GM12878 (cell line): ENCODE measurements around the gene UBE2Q2. TPM values are rescaled to one million over a fixed set of nuclear protein-coding genes. Genes with fewer than 3 reads are reported as not detected.
"Not testable (repeated sequence)": the region's sequence is repeated elsewhere in the genome, so short reads cannot be mapped to it uniquely, and the experiment has no call there.

Experiments used
- ATAC-seq: fragments of 200-7000 bp; cut with Tn5 transposase; 3 replicates; pipeline ENCODE4 v1.9.1; 2020; ENCODE audit warnings: mild to moderate bottlenecking, moderate library complexity
- BruUV-seq: library from RNA; stranded (reverse); fragments of 400-500 nt; replicated peaks from 2 replicates; lab custom pipeline; 2021; lab: Mats Ljungman, UMichigan
- CTCF ChIA-PET: fragments of 300-600 bp; sonication (Branson Sonifier 250); formaldehyde crosslinking; extraction: SDS; loops from one replicate; lab custom pipeline; 2021; ENCODE audit warnings: inconsistent platforms; lab: Yijun Ruan, JAX
- POLR2A ChIA-PET: fragments of 350-600 bp; formaldehyde crosslinking; extraction: SDS; loops from one replicate; lab custom pipeline; 2021; ENCODE audit warnings: inconsistent platforms; lab: Charles Lee
- RAD21 ChIA-PET: fragments of 300-600 bp; sonication (Branson Sonifier 250); formaldehyde crosslinking; loops from one replicate; lab custom pipeline; 2023; ENCODE audit warnings: antibody characterized with exemption; ENCODE audit not compliant: unreplicated experiment; lab: Charles Lee
- SMC1A ChIA-PET: fragments of 300-600 bp; sonication (Branson Sonifier 250); formaldehyde crosslinking; loops from one replicate; lab custom pipeline; 2023; ENCODE audit not compliant: unreplicated experiment, uncharacterized antibody; lab: Charles Lee
- DNase-seq: peaks from one replicate; pipeline ENCODE4 v3.0.0-alpha.2; 2011; ENCODE audit warnings: low read depth, low spot score
- FAIRE-seq: peaks from 3 replicates; lab custom pipeline; 2011; peaks lifted over from hg19 to GRCh38; lab: Jason Lieb, UNC
- H2AFZ ChIP-seq: 2 replicates; pipeline ENCODE4 v1.6.0; 2011; ENCODE audit warnings: low read depth, low read length, control low read depth; ENCODE audit not compliant: control insufficient read depth
- H3K27ac ChIP-seq: 2 replicates; pipeline ENCODE4 v1.5.1; 2011; ENCODE audit warnings: control low read depth; ENCODE audit not compliant: control insufficient read depth, insufficient read depth
- H3K27me3 ChIP-seq, 2 experiments: replicated peaks in 1 of 2; 2 replicates each; pipeline versions ENCODE4 v1.6.0 to v1.6.1; 2011; ENCODE audit warnings: low read length in 1 of 2; ENCODE audit not compliant: control insufficient read depth in 2 of 2, insufficient read depth in 2 of 2
- H3K36me3 ChIP-seq, 2 experiments: 2 replicates each; pipeline ENCODE4 v1.5.1; 2011; ENCODE audit warnings: low read length in 1 of 2; ENCODE audit not compliant: control insufficient read depth in 2 of 2, insufficient read depth in 2 of 2
- H3K4me1 ChIP-seq: 2 replicates; pipeline ENCODE4 v1.6.1; 2011; ENCODE audit warnings: mild to moderate bottlenecking, low read length, moderate library complexity, mixed read lengths; ENCODE audit not compliant: control insufficient read depth, insufficient read depth
- H3K4me2 ChIP-seq: 2 replicates; pipeline ENCODE4 v1.6.0; 2011; ENCODE audit warnings: control low read depth; ENCODE audit not compliant: control insufficient read depth, insufficient read depth
- H3K4me3 ChIP-seq: fragments of 200-600 bp; sonication (generic); 2 replicates; pipeline ENCODE4 v1.5.1; 2016
- H3K79me2 ChIP-seq: 2 replicates; pipeline ENCODE4 v1.6.0; 2011; ENCODE audit warnings: low read length; ENCODE audit not compliant: control insufficient read depth, insufficient read depth
- H3K9ac ChIP-seq: 2 replicates; pipeline ENCODE4 v1.8.0; 2011; ENCODE audit warnings: low read length, control low read depth, mixed read lengths; ENCODE audit not compliant: control insufficient read depth, insufficient read depth
- H3K9me3 ChIP-seq: replicated peaks from 3 replicates; pipeline ENCODE4 v1.5.1; 2011; ENCODE audit warnings: mild to moderate bottlenecking, low read length; ENCODE audit not compliant: control insufficient read depth, insufficient read depth
- H4K20me1 ChIP-seq: 2 replicates; pipeline ENCODE4 v1.6.0; 2011; ENCODE audit not compliant: control insufficient read depth, insufficient read depth
- BRCA1 ChIP-seq: IDR thresholded peaks from 2 replicates; pipeline ENCODE4 v1.6.1; 2011; ENCODE audit warnings: low read depth, low read length, improper control_type of control experiment
- CBFB ChIP-seq: IDR thresholded peaks from 2 replicates; pipeline ENCODE4 v1.6.1; 2016; ENCODE audit warnings: antibody characterized with exemption, low read depth
- CHD1 ChIP-seq: IDR thresholded peaks from 2 replicates; pipeline ENCODE4 v1.6.1; 2012; ENCODE audit warnings: low read depth, low read length, improper control_type of control experiment
- E4F1 ChIP-seq: fragments of 450-650 bp; IDR thresholded peaks from 2 replicates; pipeline ENCODE4 v1.6.1; 2018; ENCODE audit warnings: borderline replicate concordance, mild to moderate bottlenecking; ENCODE audit not compliant: partially characterized antibody
- ESRRA ChIP-seq: IDR thresholded peaks from 2 replicates; pipeline ENCODE4 v1.6.1; 2012; ENCODE audit warnings: mild to moderate bottlenecking, low read length, improper control_type of control experiment
- HDAC6 ChIP-seq: fragments of 200-600 bp; sonication (generic); IDR thresholded peaks from one replicate; pipeline ENCODE4 v1.8.0; 2017; ENCODE audit warnings: antibody characterized with exemption; ENCODE audit not compliant: unreplicated experiment
- IRF4 ChIP-seq: IDR thresholded peaks from 2 replicates; pipeline ENCODE4 v1.6.1; 2011; ENCODE audit warnings: low read depth, low read length
- IRF5 ChIP-seq: fragments of 450-650 bp; IDR thresholded peaks from 2 replicates; pipeline ENCODE4 v1.6.1; 2017; ENCODE audit warnings: borderline replicate concordance
- MXI1 ChIP-seq: fragments of 150-350 bp; IDR thresholded peaks from 2 replicates; pipeline ENCODE4 v1.6.1; 2011; ENCODE audit warnings: low read depth, mild to moderate bottlenecking, inconsistent platforms, low read length, improper control_type of control experiment
- NFYB ChIP-seq: IDR thresholded peaks from 2 replicates; pipeline ENCODE4 v1.6.1; 2011; ENCODE audit warnings: low read depth, mild to moderate bottlenecking, low read length, improper control_type of control experiment, moderate library complexity; ENCODE audit not compliant: insufficient read depth
- POU2F2 ChIP-seq: IDR thresholded peaks from 3 replicates; pipeline ENCODE4 v1.6.1; 2011; ENCODE audit warnings: low read depth, mild to moderate bottlenecking, low read length, borderline replicate concordance
- SUZ12 ChIP-seq: fragments of 200-600 bp; sonication (generic); IDR thresholded peaks from one replicate; pipeline ENCODE4 v1.6.1; 2018; ENCODE audit warnings: antibody characterized with exemption, mild to moderate bottlenecking; ENCODE audit not compliant: unreplicated experiment
- WGBS: methylation state at CpG from one replicate; pipeline ENCODE4 v1.1.6; 2016; ENCODE audit warnings: low lambda C conversion rate; ENCODE audit not compliant: insufficient replicate concordance, insufficient coverage; ENCODE audit errors: missing lambda C conversion rate; 5-methylcytosine and 5-hydroxymethylcytosine counted together
- in situ Hi-C: fragments of 300-500 bp; cut with MboI; formaldehyde crosslinking; loops from 9 replicates; pipeline ENCODE4 v1.14.3; 2018; ENCODE audit warnings: mixed read lengths
- intact Hi-C: fragments of 100-400 bp; cut with micrococcal nuclease; formaldehyde crosslinking; loops from one replicate; pipeline ENCODE4 v1.14.2; 2022; ENCODE audit not compliant: unreplicated experiment
- polyA plus RNA-seq, 11 experiments: library from polyadenylated mRNA; depleted of rRNA in 4 of 11; unstranded in 6 of 11; stranded (reverse) in 5 of 11; fragments of >200 nt; fragmentation: Nextera tagmentation in 4 of 11; fragmentation: Illumina TruSeq in 1 of 11; extraction: Ambion mirVana in 4 of 11; extraction: Trizol in 1 of 11; gene quantifications; 1 replicate in 1 of 11; 2 replicates in 10 of 11; pipeline versions ENCODE4 v1.2.1 to v1.2.3, GENCODE V29; 2011 to 2016; ENCODE audit warnings: inconsistent platforms in 2 of 11, missing spikeins in 2 of 11, low read depth in 1 of 11
- total RNA-seq, 4 experiments: library from RNA; depleted of rRNA in 3 of 4; stranded (reverse); fragments of >200 nt in 3 of 4; fragmentation: Illumina TruSeq in 1 of 4; extraction: Trizol in 1 of 4; gene quantifications; 2 replicates each; pipeline versions ENCODE4 v1.2.1 to v1.2.3, GENCODE V29; 2013 to 2021
- TF ChIP-seq, protein P1 (sequence below): fragments of 450-650 bp; IDR thresholded peaks from 2 replicates; pipeline ENCODE4 v1.6.1; 2014; ENCODE audit warnings: mild to moderate bottlenecking

The UBE2Q2 gene
- total and polyA plus RNA-seq, 10 of the 15 experiments (the other 5 are each of a cell fraction or from before 2014, with no cell fraction given), result 11.1 to 31.9 (median 21.6) TPM

GRCh38 chr15:75868019-75868418, 24.8 kb downstream of the UBE2Q2 start (continued):
- TF ChIP-seq SUZ12 (no peak), NFYB (no peak), POU2F2 (no peak), HDAC6 (no peak), CHD1 (no peak), CBFB (no peak)
- TF ChIP-seq, protein P1, sequence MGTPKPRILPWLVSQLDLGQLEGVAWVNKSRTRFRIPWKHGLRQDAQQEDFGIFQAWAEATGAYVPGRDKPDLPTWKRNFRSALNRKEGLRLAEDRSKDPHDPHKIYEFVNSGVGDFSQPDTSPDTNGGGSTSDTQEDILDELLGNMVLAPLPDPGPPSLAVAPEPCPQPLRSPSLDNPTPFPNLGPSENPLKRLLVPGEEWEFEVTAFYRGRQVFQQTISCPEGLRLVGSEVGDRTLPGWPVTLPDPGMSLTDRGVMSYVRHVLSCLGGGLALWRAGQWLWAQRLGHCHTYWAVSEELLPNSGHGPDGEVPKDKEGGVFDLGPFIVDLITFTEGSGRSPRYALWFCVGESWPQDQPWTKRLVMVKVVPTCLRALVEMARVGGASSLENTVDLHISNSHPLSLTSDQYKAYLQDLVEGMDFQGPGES, result no peak

DNA sequence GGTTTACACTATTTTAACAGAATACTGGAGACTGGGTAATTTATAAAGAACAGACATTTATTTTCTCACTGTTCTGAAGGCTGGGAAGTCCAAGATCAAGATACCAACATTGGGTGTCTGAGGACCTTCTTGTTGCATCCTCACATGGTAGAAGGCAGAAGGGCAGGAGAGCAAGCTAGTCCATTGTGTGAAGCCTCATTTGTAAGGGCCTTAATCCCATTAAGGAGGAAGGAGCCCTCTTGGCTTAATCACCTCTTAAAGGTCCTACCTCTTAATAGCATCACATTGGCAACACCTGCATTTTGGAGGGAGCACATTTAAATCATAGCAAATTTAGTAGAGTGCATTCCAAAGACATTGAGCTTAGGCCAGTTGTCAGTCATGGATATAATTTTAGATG, 26.2 kb downstream of the UBE2Q2 start:
- Histone ChIP-seq H3K4me1 (peaks cover 12% of the 10 kb centered on the region; the same call in 1 of the 2 replicates), H4K20me1 (no peaks in the 10 kb centered on the region), H3K9me3 (no peaks in the 10 kb centered on the region), H3K36me3 (peaks cover 4 to 5% of the 10 kb centered on the region in 2 experiments; a peak in 3 of 4 replicates), H3K79me2 (no peaks in the 10 kb centered on the region), H3K27ac (no peak overlapping the region), H3K9ac (no peak overlapping the region), H3K4me3 (no peak overlapping the region), H2AFZ (no peak overlapping the region), H3K27me3 (no peaks in the 10 kb centered on the region), H3K4me2 (no peak overlapping the region)
- BruUV-seq, result no TSS peak
- TF ChIP-seq E4F1 (no peak), IRF4 (no peak), ESRRA (no peak), IRF5 (no peak), BRCA1 (no peak), MXI1 (no peak)
- intact Hi-C loops (no loop called here), in situ Hi-C loops (no loop called here)
- SMC1A ChIA-PET, result interaction anchor here (1.0 to 4.0 kb wide), 3 partner anchors 10 to 59 kb away, joined by 3 to 13 read pairs (median 3); no protein-coding TSS in a partner anchor
- no peak for DNase-seq
- ATAC-seq, result no peak
- RAD21 ChIA-PET, result no interaction called here
- POLR2A ChIA-PET, result no interaction called here
- CTCF ChIA-PET, result interaction anchor here (1.7 to 2.4 kb wide), 3 partner anchors 15 to 281 kb away, joined by 4 to 5 read pairs (median 5); no protein-coding TSS in a partner anchor
- no peak for FAIRE-seq

GRCh38 chr15:75871589-75871988, 28.3 kb downstream of the UBE2Q2 start:
- H4K20me1 ChIP-seq, DNase-seq, H3K4me3 ChIP-seq, intact Hi-C loops, SMC1A ChIA-PET, H3K27ac ChIP-seq, POLR2A ChIA-PET, H3K9me3 ChIP-seq, H3K4me2 ChIP-seq, H3K27me3 ChIP-seq, in situ Hi-C loops, RAD21 ChIA-PET, ATAC-seq, H3K79me2 ChIP-seq, BruUV-seq, H3K9ac ChIP-seq, H3K36me3 ChIP-seq, FAIRE-seq, H2AFZ ChIP-seq, CTCF ChIA-PET: not testable (repeated sequence)
- WGBS, result 68% methylated on average over 1 of the region's 1 CpG
- peaks cover 12% of the 10 kb centered on the region; the same call in 1 of the 2 replicates for H3K4me1 ChIP-seq
